Activated T-cell treated with anti-CD3 and anti-CD28 coated beads for 48 hours (primary cell): ENCODE measurements around the gene HCRTR1.
A peak's percentile ranks its signal among the peaks of the same experiment; 100 is the strongest.

ENCODE experiments used
- DNase-seq: peaks from one replicate; pipeline ENCODE4 v3.0.0-alpha.2; 2020; ENCODE audit warnings: low read depth

HCRTR1 gene

DNA sequence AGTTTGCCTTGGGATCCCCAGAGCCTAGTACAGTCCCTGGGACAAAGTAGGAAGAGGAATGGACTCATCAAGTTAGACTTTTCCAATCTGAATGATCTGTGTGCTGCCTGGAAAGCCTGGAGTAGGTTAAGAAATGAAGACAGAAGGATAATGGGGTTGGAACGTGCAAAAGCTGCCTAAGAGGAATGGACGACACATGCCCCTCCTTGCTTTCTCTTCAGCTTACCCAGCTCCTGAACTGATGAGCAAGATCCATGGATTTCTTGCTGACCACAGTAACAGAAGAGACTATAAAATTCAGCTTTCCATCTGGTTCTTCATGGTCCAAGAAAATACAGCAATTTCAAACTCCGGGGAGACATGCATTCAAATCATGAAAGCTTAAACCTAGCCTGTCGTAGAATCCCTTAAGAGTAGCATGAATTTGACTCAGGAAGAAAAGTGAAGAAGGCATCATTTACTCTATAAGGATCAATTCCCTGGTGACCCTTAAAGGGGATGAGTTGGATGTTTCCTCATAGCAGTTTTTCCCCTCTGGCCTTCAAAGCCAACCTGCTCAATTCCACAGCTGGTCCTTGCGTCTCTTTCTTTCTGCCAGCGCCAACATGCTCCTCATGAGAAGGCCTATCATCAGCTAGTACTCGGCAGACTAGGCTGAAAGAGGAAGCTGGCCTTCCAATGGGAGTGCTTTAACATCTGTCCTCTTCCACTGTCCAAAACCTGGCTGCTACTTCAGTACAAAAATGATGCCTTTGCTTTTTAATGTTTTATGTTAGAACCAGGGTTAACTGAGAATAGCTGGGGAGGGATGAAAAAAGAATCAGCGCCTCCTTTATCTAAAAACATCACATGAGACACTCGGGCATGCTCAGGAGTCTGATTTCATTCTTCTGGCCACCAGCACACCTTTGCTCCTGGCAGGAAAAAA lies 32.9 kb downstream of the HCRTR1 start:
- DNase-seq = no peak

DNA sequence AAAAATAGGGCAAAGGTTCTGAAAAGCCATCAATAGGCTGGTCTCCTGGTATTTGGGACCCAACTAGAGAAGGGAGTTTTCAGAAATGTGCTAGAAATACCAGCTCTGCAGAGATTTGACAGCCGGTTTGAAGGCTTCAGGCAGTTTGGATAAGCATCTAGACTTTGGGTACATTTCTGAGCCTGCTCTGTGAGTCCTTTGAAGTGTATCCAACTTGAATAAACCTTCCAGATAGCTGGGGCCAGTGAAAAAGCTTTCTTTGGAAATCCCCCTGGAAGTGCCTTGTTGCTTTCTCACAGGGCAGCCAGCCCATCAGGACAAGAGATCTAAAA lies 33.6 kb downstream of the HCRTR1 start:
- no peak for DNase-seq

DNA sequence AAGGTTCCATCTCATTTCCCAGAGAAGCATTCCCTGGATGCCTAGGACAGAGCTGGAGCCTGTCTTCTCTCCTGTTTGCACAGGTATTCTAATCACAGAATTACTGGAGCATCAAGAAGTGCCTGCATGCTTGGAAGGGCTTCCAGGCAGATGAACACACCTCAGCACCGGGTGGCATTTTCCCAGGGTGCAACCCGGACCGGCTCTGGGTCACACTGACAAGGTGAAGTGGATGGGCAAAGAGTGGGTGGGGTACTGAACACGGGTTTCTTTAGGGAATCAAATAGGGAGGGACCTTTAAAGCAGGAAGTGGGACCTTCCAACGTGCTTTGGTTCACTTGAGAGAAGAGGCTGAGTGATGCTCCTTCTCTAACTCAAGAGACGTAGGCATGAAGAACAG lies 34.3 kb downstream of the HCRTR1 start:
- DNase-seq = no peak

DNA sequence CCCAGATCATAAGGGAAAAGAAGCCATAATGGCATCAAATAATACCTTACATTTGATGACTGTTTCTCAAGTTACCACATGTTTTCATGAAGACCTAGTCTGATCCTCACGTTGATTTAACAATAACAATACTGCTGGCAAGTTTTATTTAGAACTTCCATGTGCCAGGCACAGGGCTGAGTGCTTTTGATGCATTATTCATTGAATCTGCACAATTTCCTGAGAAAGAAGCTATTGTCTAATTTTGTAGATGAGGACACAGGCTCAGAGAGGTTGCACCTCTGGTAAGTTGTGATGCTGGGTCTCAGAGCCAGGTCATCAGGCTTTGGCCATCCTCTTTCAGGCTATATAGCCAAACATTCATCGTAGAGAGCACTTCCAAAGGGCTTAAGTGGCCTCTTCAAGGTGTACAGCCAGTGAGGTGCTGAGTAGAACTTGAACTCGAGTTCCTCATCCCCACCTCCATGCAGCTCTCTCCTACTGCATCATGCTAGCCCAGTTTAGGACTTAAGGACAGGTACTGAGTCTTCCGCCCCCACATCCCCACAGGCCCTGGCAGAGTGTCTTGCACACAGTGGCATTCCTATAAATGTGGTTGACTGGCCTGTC lies 35.5 kb downstream of the HCRTR1 start:
- DNase-seq = no peak

DNA sequence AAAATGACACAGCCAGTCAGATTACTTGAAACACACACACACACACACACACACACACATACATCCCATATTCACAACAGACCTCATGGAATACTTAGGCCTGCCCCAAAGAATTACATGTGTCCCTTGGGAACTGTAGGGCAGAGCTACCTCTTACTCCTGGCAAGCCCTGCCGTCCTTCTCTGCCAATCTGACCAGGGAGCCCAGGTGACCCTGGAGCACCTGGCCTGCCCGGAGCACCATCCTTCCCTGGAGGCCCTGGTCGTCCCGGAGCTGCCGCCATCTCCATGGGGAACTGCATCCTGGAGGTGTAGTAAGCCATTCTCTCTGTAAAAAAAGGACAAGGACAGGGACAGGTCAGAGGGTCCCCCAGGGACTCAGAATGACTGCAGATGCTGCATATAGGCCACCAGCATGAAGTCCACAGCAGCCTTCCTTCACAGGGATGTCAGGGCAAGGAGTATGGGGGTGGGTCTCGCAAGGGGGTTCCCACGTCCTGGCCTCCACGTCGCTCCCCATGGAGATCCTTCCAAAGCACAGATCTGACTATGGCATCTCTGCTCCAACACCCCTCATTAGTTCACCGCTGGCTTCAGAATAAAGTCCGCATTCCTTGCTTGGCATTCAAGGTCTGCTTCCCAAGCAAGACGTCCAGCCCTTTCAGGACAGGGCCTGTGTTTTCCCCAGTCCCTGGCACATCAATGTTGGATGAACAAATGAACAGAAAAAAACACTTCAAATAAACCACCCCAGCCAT lies 36.4 kb downstream of the HCRTR1 start:
- DNase-seq = no peak

DNA sequence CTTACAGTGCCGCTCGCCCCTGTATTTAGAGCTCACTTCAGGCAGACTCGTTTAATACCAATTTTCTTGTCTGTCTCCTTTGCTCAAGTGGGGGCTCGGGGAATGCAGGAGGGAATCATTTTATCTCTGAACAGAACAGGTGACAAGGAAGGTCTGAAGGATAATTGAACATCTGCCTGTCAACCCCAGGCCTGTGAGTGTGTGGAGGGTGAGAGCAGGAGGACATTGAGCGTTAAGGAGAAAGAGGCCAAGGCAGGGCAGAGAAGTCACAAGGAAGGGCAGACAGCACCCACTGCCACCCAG lies 36.9 kb downstream of the HCRTR1 start:
- DNase-seq = no peak

DNA sequence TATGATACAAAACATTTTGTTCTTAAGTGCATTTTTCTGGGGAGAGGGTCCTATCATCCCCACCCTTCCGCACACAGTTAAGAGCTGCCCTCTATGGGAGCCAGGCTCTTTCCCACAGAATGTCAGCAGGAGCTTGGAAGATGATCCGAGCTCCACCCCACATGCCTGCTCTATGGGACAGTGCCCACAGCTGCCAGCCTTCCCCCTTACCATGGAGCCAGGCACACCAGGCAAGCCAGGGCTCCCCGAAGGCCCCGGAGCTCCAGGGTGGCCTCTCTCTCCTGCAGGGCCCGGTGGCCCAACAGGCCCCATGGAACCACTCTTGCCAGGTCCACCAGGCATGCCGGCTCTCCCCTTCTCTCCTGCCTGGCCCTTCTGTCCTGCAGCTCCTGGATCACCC lies 37.6 kb downstream of the HCRTR1 start:
- no peak for DNase-seq

DNA sequence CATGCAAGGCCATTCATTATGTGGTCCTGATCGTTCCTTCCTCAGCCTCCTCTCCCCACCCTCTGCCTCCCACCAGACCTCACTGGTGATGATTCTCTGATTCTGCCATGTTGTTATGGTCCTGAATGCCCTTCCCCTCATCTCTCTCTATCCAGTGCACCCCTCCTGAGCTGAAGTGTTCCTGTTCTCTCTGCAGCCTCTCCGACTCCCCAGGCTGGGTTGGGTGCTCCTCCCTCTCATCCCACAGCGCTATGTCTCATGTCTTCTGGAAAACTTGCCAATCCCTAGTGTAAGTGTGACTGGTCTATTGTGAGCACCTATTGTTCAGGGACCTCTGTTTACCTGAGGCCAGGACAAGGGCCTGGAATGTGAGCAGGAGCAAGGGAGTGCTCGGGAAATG lies 38.3 kb downstream of the HCRTR1 start:
- DNase-seq = no peak

DNA sequence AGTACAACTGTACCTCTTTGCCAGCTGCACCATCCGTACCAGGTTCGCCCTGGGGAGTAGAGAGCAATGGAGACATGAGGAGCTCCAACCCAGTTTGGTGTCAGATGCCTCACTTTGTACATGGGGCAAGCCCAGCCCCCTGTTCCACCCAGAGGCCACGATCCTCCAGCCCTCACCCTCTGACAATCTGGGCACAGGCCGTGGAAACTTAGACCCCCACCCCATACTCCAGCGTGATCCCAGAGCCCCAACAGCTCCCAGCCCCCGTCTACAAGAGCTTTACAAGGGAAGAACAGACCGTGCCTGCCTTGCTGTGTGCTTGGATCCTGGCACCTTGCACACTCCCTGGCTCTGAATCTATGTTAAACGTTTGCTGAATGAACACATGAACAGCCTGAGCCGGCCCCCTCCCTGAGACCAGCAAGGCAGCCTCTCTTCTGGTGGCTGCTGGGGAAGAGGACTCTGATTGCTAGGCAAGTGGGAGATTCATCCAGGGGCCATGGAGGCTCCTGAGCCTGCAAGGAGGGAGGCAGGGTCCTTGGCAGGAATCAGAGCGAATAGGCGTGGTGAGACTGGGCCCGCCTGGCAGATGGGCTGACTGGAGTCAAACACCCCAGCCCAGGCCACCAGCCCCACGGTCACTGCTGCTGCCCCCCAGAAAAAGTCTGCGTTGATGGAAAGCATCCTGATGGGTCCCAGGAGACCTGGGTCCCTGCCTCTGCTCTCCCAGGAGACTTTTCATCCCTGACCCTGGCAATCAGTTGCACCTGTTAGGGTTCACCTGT lies 39.7 kb downstream of the HCRTR1 start:
- DNase-seq = no peak

DNA sequence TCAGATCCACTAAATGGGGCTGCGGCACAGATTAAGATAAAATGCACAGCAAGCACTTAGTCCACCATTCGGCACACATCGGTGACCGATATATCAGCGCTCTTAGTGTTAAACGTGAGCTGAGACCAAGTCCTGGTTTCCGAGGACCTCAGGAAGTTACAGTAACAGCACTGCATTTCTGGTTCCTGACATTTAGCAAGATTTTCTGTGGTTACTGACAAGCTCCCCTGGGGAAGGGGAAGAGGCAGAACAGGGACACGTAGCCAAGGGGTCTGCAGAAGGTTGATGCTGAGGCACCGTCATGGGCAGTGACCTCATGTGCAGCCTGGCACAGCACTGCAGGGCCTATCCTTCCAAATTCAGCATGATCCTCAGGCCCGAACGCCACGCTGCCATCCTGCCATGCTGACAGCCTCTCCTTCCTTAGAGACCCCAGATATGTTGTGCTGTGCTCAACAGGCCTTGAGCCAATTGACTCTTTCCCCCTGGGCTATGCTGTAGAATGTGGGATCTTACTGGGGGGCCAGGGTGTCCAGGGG lies 40.6 kb downstream of the HCRTR1 start:
- DNase-seq = no peak

DNA sequence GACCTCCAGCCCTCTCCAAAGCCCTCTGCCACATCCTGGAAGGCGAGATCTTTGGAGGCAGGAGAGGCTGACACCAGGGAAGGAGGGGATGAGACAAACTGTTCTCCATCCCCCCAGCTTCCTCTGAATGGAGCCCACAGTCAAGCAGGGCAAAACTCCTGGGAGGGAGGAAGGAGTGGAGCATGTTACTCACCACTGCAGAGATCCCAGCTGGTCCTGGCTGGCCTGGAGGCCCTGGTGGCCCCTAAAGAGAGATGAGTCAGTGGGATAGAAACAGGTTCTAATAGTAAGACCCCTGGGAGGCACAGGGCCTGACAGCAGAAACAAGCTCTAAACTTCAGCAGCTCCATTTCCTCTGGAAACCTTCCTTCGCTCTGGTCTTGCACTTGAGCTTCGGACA lies 41.2 kb downstream of the HCRTR1 start:
- DNase-seq = no peak

DNA sequence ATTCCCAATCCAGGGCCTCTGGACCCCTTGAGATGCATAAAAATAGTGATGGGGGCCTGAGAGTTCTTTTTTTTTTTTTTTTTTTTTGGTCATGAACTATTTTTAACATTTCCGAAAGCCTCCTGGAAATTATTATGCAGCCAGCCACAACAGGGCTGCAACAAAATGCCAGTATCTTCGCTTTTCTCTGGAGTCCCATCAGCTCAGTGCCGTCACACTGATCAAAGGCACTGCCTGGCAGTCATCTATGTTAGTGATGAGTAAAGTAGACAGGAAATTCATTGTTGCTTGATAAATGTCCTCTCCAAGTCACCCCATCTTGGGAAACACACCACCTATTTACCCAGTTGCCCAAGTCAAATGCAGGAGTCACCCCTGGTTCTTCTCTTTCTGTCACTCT lies 42.4 kb downstream of the HCRTR1 start:
- no peak for DNase-seq

DNA sequence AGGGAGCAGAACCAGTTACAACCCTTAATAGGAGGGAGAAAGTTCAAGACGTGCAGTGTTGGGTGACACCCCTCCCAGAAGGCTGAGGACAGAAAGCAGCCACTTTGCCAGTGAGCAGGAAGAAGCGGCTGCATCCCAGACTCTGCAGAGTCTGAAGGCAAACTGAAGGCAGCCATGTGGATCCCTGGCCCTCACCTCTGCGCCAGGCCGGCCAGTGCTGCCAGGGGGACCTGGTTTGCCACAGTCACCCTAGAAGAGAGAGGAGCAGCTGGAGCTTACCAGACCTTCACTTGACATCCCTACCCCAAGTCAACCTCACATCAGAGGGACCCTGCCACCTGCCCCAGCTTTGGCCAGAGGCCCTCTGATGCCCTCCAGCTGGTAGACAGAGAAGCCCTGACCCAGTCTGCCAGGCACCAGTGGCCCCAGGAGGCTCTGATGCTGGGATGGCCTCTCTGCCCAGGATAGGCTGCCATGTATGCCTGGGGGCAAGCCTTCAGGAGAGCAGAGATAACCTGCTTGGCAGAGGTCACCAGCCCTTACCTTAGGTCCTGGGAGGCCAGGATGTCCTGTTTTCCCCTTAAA lies 43.5 kb downstream of the HCRTR1 start:
- no peak for DNase-seq

DNA sequence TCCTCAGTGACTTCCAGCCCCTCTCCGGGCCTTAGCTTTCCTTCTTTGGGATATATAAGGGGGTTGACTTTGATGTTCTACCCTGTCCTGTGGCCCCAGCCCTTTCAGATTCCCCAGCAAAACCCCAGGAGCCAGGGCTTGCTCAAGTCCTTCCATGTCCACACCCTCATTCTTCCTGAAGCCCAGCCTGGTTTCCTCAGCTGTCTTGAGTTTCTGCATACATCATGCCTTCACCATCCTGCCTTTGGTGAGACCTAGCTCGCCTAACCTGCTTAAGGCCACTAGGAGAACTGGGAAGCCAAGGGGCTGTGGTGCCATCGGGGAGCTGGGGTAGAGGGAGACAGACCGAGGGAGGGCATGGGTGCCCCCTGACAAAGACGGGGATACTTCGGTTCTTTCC lies 44.4 kb downstream of the HCRTR1 start:
- DNase-seq = no peak

DNA sequence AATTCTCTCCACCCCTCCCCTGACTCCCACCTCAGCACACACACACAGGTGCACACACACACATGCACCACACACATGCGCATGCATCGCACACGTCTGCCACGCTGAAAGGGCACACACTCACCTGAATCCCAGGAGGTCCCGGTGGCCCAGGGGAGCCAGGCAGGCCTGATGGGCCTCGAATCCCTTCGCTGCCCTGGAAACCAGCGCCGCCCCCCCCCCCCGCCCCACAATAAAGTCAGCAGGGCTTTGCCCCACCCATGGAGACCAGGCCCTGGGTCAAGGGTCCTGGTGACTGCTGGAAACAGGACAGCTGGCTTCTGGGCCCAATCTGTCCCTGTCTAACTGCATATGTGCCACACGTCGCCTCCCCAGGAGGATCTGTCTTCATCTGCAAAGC lies 45.0 kb downstream of the HCRTR1 start:
- DNase-seq = no peak

DNA sequence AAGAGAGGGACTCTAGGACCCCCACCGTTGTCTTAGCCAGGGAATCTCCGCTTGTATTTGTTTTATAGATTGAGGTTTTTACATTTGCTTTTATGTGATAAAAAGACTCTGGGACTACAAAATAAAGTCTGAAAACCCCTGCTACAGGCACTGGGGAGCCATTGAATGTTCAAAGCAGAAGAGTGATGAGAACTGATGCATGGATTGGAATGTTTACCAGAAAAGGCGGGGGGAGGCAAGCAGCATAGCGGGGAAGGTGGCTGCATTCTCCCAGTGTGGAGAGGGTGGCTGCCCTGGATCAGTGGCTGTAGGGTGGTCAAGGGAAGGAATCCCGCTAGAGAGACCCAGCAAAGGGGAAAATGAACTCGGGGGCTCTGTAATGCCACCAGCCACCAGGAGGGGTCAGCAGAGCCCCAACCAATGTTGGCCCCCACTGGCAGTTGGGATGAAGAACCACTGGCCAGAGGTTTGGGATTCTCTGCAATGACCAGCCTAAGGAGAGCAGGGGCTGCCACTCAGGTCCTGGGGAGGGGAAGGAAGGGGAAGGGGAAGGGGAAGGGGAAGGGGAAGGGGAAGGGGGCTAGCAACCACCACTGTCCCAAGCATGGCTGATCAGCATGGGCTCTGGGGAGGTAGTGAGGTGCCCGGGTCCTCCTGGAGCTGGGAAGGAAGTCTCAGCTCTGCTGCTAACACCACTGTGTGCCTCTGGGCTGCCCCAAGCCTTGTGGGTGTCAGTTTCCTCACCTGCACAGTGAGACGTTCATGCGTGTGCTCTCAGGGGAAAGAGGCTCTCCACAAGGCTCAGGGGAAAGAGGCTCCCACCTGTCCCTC lies 46.3 kb downstream of the HCRTR1 start:
- peak; percentile 51 for DNase-seq

DNA sequence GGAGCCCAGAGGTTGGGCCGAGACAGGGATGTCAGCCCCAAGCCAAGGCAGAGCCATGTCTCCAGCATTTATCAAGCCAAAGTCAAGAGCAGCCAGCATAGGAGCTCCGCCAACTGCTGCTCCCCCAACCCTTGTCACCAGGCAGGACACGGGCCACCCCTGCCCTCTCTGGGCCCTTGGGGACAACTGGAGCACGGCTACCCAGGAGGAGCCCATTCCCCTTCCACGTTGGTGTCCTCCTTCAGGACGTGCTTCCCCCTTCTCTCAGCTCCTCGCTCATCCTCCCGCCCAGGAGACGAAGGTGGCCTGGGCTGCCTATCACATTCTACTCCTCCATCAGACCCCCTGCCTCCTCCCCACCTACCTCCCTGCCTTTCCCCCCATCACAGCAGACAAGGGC lies 47.0 kb downstream of the HCRTR1 start:
- no peak for DNase-seq

DNA sequence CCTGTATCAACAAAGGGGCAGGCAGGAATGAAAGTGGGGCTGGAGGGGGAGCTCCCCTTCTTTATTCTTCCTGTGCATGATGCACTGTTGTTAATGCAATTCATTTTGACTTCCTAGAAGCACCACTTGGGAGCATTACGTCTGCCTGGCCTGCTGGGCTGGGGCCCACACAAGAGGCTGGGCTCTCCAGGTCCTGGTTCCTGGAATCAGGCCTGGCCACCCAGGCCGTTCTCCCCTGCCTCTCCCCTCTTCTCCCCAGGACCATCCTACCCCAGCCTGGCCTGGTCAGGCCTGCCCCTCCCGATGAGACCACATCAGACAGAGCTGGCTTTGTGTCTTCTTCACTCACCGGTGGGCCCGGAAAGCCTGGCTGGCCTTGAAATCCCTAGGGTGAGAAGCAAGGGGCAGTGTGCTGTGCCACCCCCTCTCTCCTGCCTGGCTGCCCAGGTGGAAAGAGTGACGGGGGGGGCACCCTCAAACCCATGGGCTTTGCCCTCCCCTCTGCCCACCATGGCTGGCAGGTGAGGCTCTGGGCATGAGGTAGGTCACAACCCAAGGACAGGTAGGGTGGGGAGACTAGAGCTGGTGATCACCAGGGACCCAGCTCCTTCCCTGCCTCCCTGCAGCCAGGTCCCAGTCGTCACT lies 47.9 kb downstream of the HCRTR1 start:
- no peak for DNase-seq

DNA sequence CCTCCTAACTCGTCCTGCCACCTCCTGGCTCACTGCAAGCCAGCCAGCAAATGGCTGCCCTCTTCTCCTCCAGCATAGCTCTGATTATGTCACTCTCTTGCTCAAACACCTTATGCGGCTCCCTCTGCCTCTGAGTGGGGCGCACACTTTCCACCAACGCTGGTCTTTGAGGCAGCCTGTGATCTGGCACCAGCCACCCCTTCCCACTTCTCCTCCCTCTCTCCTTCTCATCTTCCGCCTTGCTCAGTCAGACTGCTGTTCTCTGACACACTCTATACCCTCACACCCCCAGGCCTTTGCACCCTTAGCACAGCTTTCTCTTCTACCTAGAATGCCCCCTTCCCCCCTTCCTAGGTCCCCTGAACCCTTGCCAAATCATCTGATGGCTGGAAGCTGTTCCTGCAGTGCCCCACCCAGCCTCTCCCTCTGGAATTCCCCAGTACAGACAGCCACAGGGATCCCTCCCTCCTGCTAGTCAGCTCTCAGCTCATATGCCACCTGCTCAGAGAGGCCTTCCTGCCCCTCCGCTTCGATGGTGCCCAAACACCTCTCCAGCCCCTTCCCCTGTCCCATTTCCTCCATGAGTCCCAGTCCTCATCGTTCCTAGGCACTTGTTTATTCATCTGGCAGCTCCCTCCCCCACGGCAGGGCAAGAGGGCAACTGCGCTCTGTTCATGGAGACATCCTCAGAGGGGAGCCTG lies 48.9 kb downstream of the HCRTR1 start:
- no peak for DNase-seq
